Neural cell (in vitro differentiated cells): ENCODE results near the gene TMEM94. TPM values are rescaled to one million over a fixed set of nuclear protein-coding genes. Genes with fewer than 3 reads are reported as not detected.
A peak's percentile ranks its signal among the peaks of the same experiment; 100 is the strongest.

ENCODE experiments used
- H2AFZ ChIP-seq: fragments of 200-600, 300-800 bp; sonication (generic), shearing (Covaris generic); 2 replicates; pipeline ENCODE4 v1.6.0; 2014; ENCODE audit warnings: low read depth, mild to moderate bottlenecking, antibody characterized with exemption, low read length, moderate library complexity
- H3F3A ChIP-seq: fragments of 200-600 bp; shearing (Covaris generic); 2 replicates; pipeline ENCODE4 v1.6.1; 2016; ENCODE audit warnings: mild to moderate bottlenecking, moderate library complexity, mixed read lengths, antibody characterized with exemption, low read length; ENCODE audit not compliant: insufficient read depth, poor library complexity, severe bottlenecking
- H3K27ac ChIP-seq: fragments of 200-600, 300-800 bp; sonication (generic), shearing (Covaris generic); 2 replicates; pipeline ENCODE4 v1.5.1; 2014; ENCODE audit warnings: mild to moderate bottlenecking, low read length, moderate library complexity
- H3K27me3 ChIP-seq: fragments of 300-800, 200-600 bp; sonication (generic), shearing (Covaris generic); 2 replicates; pipeline ENCODE4 v1.6.0; 2014; ENCODE audit warnings: mild to moderate bottlenecking, low read depth, low read length, moderate library complexity; ENCODE audit not compliant: insufficient read depth
- H3K36me3 ChIP-seq: fragments of 300-800, 200-600 bp; sonication (generic), shearing (Covaris generic); 2 replicates; pipeline ENCODE4 v1.5.1; 2014; ENCODE audit warnings: mild to moderate bottlenecking, antibody characterized with exemption, low read length, moderate library complexity; ENCODE audit not compliant: insufficient read depth
- H3K4me2 ChIP-seq: fragments of 300-800, 200-600 bp; sonication (generic), shearing (Covaris generic); 2 replicates; pipeline ENCODE4 v1.6.0; 2014; ENCODE audit warnings: mild to moderate bottlenecking, low read length
- H3K4me3 ChIP-seq: fragments of 300-800, 200-600 bp; sonication (generic), shearing (Covaris generic); 2 replicates; pipeline ENCODE4 v1.5.1; 2014; ENCODE audit warnings: mild to moderate bottlenecking, low read length, moderate library complexity
- H3K79me2 ChIP-seq: fragments of 200-600 bp; shearing (Covaris generic); replicated peaks from 2 replicates; pipeline ENCODE4 v1.6.0; 2014; ENCODE audit warnings: mild to moderate bottlenecking, low read length, moderate library complexity; ENCODE audit not compliant: insufficient read depth
- H3K9ac ChIP-seq: fragments of 300-800, 200-600 bp; sonication (generic), shearing (Covaris generic); 2 replicates; pipeline ENCODE4 v1.6.1; 2016; ENCODE audit warnings: mild to moderate bottlenecking, low read length, mixed read lengths
- H3K9me2 ChIP-seq: fragments of 200-600 bp; shearing (Covaris generic); 2 replicates; pipeline ENCODE4 v1.6.1; 2016; ENCODE audit warnings: mild to moderate bottlenecking, low read length, mixed read lengths; ENCODE audit not compliant: insufficient read depth
- H3K9me3 ChIP-seq: fragments of 200-600, 300-800 bp; sonication (generic), shearing (Covaris generic); 2 replicates; pipeline ENCODE4 v1.6.1; 2016; ENCODE audit warnings: mild to moderate bottlenecking, mixed run types, low read length, moderate library complexity, mixed read lengths
- H4K20me1 ChIP-seq: fragments of 200-600 bp; shearing (Covaris generic); 2 replicates; pipeline ENCODE4 v1.6.1; 2016; ENCODE audit warnings: mild to moderate bottlenecking, mixed run types; ENCODE audit not compliant: insufficient read depth
- MXI1 ChIP-seq: fragments of 450-650 bp; conservative IDR thresholded peaks from 2 replicates; pipeline ENCODE4 v1.6.1; 2014; ENCODE audit warnings: antibody characterized with exemption, mild to moderate bottlenecking; ENCODE audit not compliant: poor library complexity, severe bottlenecking
- POLR2AphosphoS5 ChIP-seq: IDR thresholded peaks from 2 replicates; pipeline ENCODE4 v1.6.1; 2012
- RAD21 ChIP-seq: fragments of 450-650 bp; conservative IDR thresholded peaks from 2 replicates; pipeline ENCODE4 v1.6.1; 2014; ENCODE audit warnings: antibody characterized with exemption, mild to moderate bottlenecking, moderate library complexity
- SMC3 ChIP-seq: fragments of 450-650 bp; conservative IDR thresholded peaks from 2 replicates; pipeline ENCODE4 v1.6.1; 2014; ENCODE audit warnings: antibody characterized with exemption, mild to moderate bottlenecking, moderate library complexity; ENCODE audit not compliant: poor library complexity
- TAF1 ChIP-seq: IDR thresholded peaks from 2 replicates; pipeline ENCODE4 v1.6.1; 2012; ENCODE audit warnings: low read depth
- polyA plus RNA-seq: library from polyadenylated mRNA; depleted of rRNA; stranded (reverse); fragments of >200 nt; gene quantifications from 2 replicates; pipeline ENCODE4 v1.2.3, GENCODE V29; 2014
- TF ChIP-seq, protein P1 (sequence below): IDR thresholded peaks from 2 replicates; pipeline ENCODE4 v1.6.1; 2012; ENCODE audit warnings: borderline replicate concordance
- TF ChIP-seq, protein P2 (sequence below): fragments of 450-650 bp; IDR thresholded peaks from 2 replicates; pipeline ENCODE4 v1.5.1; 2014; ENCODE audit warnings: antibody characterized with exemption, mild to moderate bottlenecking, moderate library complexity; ENCODE audit not compliant: poor library complexity, severe bottlenecking

Gene TMEM94
- polyA plus RNA-seq, 1 donor from 2014 or later = 37.0 TPM

DNA sequence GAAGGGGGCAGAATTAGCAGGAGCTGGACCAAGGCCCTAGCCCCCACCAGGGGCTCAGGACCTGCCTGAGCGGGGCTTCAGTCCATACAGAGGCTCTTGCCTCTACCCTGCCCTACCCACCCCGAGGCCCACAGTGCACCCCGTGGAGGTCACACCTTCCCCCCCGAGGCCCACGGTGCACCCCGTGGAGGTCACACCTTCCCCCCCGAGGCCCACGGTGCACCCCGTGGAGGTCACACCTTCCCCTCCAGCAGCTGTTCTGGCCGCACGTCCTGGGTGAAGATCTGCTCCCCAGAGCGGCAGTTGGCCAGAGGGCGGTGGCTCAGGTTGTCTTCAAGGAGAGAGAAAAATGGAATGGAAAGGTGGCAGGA lies 47.5 kb downstream of the TMEM94 start:
- no peak overlapping the region for H3K27ac ChIP-seq
- no peaks in the 10 kb centered on the region for H3F3A ChIP-seq
- H3K36me3 ChIP-seq = no peaks in the 10 kb centered on the region
- no peaks in the 10 kb centered on the region for H3K79me2 ChIP-seq
- H2AFZ ChIP-seq = no peak overlapping the region
- H3K4me3 ChIP-seq = no peak overlapping the region
- H3K9me2 ChIP-seq = no peaks in the 10 kb centered on the region
- H3K9me3 ChIP-seq = no peaks in the 10 kb centered on the region
- no peaks in the 10 kb centered on the region for H4K20me1 ChIP-seq
- TF ChIP-seq, protein P1, sequence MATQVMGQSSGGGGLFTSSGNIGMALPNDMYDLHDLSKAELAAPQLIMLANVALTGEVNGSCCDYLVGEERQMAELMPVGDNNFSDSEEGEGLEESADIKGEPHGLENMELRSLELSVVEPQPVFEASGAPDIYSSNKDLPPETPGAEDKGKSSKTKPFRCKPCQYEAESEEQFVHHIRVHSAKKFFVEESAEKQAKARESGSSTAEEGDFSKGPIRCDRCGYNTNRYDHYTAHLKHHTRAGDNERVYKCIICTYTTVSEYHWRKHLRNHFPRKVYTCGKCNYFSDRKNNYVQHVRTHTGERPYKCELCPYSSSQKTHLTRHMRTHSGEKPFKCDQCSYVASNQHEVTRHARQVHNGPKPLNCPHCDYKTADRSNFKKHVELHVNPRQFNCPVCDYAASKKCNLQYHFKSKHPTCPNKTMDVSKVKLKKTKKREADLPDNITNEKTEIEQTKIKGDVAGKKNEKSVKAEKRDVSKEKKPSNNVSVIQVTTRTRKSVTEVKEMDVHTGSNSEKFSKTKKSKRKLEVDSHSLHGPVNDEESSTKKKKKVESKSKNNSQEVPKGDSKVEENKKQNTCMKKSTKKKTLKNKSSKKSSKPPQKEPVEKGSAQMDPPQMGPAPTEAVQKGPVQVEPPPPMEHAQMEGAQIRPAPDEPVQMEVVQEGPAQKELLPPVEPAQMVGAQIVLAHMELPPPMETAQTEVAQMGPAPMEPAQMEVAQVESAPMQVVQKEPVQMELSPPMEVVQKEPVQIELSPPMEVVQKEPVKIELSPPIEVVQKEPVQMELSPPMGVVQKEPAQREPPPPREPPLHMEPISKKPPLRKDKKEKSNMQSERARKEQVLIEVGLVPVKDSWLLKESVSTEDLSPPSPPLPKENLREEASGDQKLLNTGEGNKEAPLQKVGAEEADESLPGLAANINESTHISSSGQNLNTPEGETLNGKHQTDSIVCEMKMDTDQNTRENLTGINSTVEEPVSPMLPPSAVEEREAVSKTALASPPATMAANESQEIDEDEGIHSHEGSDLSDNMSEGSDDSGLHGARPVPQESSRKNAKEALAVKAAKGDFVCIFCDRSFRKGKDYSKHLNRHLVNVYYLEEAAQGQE = no peak
- no peak for TF ChIP-seq POLR2AphosphoS5
- no peak for TF ChIP-seq TAF1
- TF ChIP-seq, protein P2, sequence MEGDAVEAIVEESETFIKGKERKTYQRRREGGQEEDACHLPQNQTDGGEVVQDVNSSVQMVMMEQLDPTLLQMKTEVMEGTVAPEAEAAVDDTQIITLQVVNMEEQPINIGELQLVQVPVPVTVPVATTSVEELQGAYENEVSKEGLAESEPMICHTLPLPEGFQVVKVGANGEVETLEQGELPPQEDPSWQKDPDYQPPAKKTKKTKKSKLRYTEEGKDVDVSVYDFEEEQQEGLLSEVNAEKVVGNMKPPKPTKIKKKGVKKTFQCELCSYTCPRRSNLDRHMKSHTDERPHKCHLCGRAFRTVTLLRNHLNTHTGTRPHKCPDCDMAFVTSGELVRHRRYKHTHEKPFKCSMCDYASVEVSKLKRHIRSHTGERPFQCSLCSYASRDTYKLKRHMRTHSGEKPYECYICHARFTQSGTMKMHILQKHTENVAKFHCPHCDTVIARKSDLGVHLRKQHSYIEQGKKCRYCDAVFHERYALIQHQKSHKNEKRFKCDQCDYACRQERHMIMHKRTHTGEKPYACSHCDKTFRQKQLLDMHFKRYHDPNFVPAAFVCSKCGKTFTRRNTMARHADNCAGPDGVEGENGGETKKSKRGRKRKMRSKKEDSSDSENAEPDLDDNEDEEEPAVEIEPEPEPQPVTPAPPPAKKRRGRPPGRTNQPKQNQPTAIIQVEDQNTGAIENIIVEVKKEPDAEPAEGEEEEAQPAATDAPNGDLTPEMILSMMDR = no peak
- no peak for TF ChIP-seq RAD21
- H3K27me3 ChIP-seq = no peaks in the 10 kb centered on the region
- no peak overlapping the region for H3K9ac ChIP-seq
- H3K4me2 ChIP-seq = no peak overlapping the region

DNA sequence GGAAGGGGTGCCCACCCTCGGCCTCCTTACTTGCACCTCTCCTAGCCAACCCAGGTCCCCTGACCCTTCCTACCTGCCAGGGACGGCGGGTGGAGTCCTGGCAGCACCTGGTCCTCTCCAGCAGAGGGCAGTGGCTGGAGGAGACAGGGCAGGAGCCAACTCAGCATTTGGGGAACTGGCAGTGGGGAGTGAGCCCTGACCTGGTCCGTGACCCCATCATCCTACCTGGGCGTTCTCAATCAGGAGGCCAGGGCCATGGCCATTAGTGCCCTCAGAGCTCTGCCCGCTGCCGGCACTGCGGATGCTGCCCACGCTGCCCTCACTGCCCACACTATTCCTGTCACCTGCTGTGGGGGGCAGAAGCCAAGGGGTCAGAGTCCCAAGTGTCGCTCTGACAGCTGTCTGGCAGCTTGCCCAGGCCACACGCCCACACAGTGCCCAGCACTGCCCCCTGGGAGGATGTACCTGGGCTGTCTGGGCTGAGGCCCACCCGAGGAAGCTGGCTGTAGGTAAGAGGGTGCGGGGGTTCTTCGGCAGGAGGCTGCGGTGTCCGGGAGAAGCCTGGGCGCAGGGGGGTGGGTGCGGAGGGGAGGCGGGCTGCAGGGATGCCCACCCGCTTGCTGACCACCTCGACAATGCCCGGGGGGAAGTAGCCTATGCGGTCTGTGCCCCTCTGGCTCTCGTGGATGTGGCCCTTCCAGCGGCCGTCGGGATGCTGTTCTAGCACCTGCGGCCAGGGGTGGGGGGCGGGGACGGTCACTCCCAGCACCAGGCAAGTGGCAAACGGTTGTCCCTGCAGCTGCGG lies 48.1 kb downstream of the TMEM94 start:
- no peaks in the 10 kb centered on the region for H3K79me2 ChIP-seq
- no peak overlapping the region for H3K4me3 ChIP-seq
- H3K27ac ChIP-seq = no peak overlapping the region
- H3K9me2 ChIP-seq = no peaks in the 10 kb centered on the region
- no peak overlapping the region for H3K4me2 ChIP-seq
- H2AFZ ChIP-seq = no peak overlapping the region
- no peaks in the 10 kb centered on the region for H3F3A ChIP-seq
- H3K27me3 ChIP-seq = no peaks in the 10 kb centered on the region
- H3K9me3 ChIP-seq = no peaks in the 10 kb centered on the region
- H3K9ac ChIP-seq = no peak overlapping the region
- TF ChIP-seq SMC3 = no peak
- TF ChIP-seq, protein P2 = peak; percentile 34
- no peak for TF ChIP-seq MXI1
- H4K20me1 ChIP-seq = no peaks in the 10 kb centered on the region
- no peaks in the 10 kb centered on the region for H3K36me3 ChIP-seq
